PC-9 (cell line): ENCODE data around the gene SEMA6A. TPM values are rescaled to one million over a fixed set of nuclear protein-coding genes. Genes with fewer than 3 reads are reported as not detected.

ENCODE experiments used
- BruUV-seq: library from RNA; stranded (reverse); fragments of 400-500 nt; replicated peaks from 2 replicates; lab custom pipeline; 2021; lab: Mats Ljungman, UMichigan
- CTCF ChIA-PET: fragments of 300-600 bp; sonication (Branson Sonifier 250); formaldehyde crosslinking; loops from one replicate; lab custom pipeline; 2022; ENCODE audit warnings: antibody characterized with exemption; lab: Charles Lee
- POLR2A ChIA-PET: fragments of 300-600 bp; sonication (Branson Sonifier 250); formaldehyde crosslinking; loops from one replicate; lab custom pipeline; 2022; ENCODE audit warnings: antibody characterized with exemption; ENCODE audit not compliant: unreplicated experiment; lab: Charles Lee
- DNase-seq, 2 experiments: peaks; one replicate each; pipeline versions ENCODE4 v3.0.0 to v3.0.0-alpha.2; 2015 to 2022; ENCODE audit warnings: mixed read lengths in 1 of 2
- H2AFZ ChIP-seq: fragments of 200-600 bp; sonication (generic); 2 replicates; pipeline ENCODE4 v1.8.1; 2017; ENCODE audit warnings: antibody characterized with exemption
- H3F3A ChIP-seq: fragments of 200-600 bp; sonication (generic); 2 replicates; pipeline ENCODE4 v1.8.1; 2017; ENCODE audit warnings: antibody characterized with exemption, mild to moderate bottlenecking, low read depth; ENCODE audit not compliant: insufficient read depth
- H3K27ac ChIP-seq: fragments of 200-600 bp; sonication (generic); 2 replicates; pipeline ENCODE4 v1.6.1; 2016; ENCODE audit warnings: mixed run types
- H3K27me3 ChIP-seq: fragments of 200-600 bp; sonication (generic); 2 replicates; pipeline ENCODE4 v1.6.1; 2016; ENCODE audit warnings: low read depth, mixed run types; ENCODE audit not compliant: insufficient read depth
- H3K36me3 ChIP-seq: fragments of 200-600 bp; sonication (generic); 2 replicates; pipeline ENCODE4 v1.6.1; 2016; ENCODE audit warnings: low read depth, mixed run types
- H3K4me1 ChIP-seq: fragments of 200-600 bp; sonication (generic); replicated peaks from 2 replicates; pipeline ENCODE4 v1.6.1; 2016; ENCODE audit warnings: mixed run types; ENCODE audit not compliant: insufficient read depth
- H3K4me2 ChIP-seq: fragments of 200-600 bp; sonication (generic); 2 replicates; pipeline ENCODE4 v1.6.1; 2017; ENCODE audit warnings: mixed run types
- H3K4me3 ChIP-seq: fragments of 200-600 bp; sonication (generic); 2 replicates; pipeline ENCODE4 v1.6.1; 2016; ENCODE audit warnings: mixed run types
- H3K79me2 ChIP-seq: fragments of 200-600 bp; sonication (generic); 2 replicates; pipeline ENCODE4 v1.6.1; 2017; ENCODE audit warnings: low read depth, mixed run types
- H3K9me2 ChIP-seq: fragments of 200-600 bp; sonication (generic); 2 replicates; pipeline ENCODE4 v1.8.1; 2017; ENCODE audit warnings: mild to moderate bottlenecking; ENCODE audit not compliant: insufficient read depth
- H3K9me3 ChIP-seq: fragments of 200-600 bp; sonication (generic); 2 replicates; pipeline ENCODE4 v1.8.1; 2016; ENCODE audit warnings: low read depth; ENCODE audit not compliant: insufficient read depth
- H4K20me1 ChIP-seq: fragments of 200-600 bp; sonication (generic); 2 replicates; pipeline ENCODE4 v1.8.1; 2017; ENCODE audit not compliant: insufficient read depth
- CTCF ChIP-seq: fragments of 200-600 bp; sonication (generic); conservative IDR thresholded peaks from 2 replicates; pipeline ENCODE4 v1.6.1; 2017; ENCODE audit warnings: mixed run types, antibody characterized with exemption, mild to moderate bottlenecking, moderate library complexity
- EZH2 ChIP-seq: fragments of 200-600 bp; sonication (generic); IDR thresholded peaks from 2 replicates; pipeline ENCODE4 v1.8.0; 2017; ENCODE audit warnings: antibody characterized with exemption, low read depth
- intact Hi-C: fragments of 100-400 bp; cut with micrococcal nuclease; formaldehyde crosslinking; loops from one replicate; pipeline ENCODE4 v1.10.0; 2022; ENCODE audit not compliant: unreplicated experiment
- total RNA-seq: library from RNA; stranded (reverse); gene quantifications from 2 replicates; pipeline ENCODE4 v1.2.3, GENCODE V29; 2021

SEMA6A gene
- total RNA-seq, 1 experiment from 2014 or later: not detected

- POLR2A ChIA-PET: no interaction called here
- DNase-seq: no peak
- Histone ChIP-seq H3K9me2 (no peaks in the 10 kb centered on the region), H3K9me3 (no peaks in the 10 kb centered on the region), H3F3A (no peaks in the 10 kb centered on the region), H4K20me1 (no peaks in the 10 kb centered on the region), H3K36me3 (no peaks in the 10 kb centered on the region), H3K4me2 (no peak overlapping the region), H3K4me1 (no peaks in the 10 kb centered on the region), H3K79me2 (no peaks in the 10 kb centered on the region), H3K4me3 (no peak overlapping the region), H3K27me3 (peaks cover 22% of the 10 kb centered on the region), H3K27ac (no peak overlapping the region), H2AFZ (no peak overlapping the region)
- BruUV-seq: no TSS peak
- intact Hi-C loops: no loop called here
- TF ChIP-seq CTCF (no peak), EZH2 (no peak)
- CTCF ChIA-PET: no interaction called here
These were observed 12.0 kb downstream of the SEMA6A start for GRCh38 chr5:116562669-116563068.

GRCh38 chr5:116561658-116562057 lies 13.0 kb downstream of the SEMA6A start:
- Histone ChIP-seq H3K36me3 (no peaks in the 10 kb centered on the region), H4K20me1 (no peaks in the 10 kb centered on the region), H3K4me3 (no peak overlapping the region), H3K4me2 (no peak overlapping the region), H3K27me3 (peaks cover 22% of the 10 kb centered on the region), H3K9me3 (no peaks in the 10 kb centered on the region), H3F3A (no peaks in the 10 kb centered on the region), H3K27ac (no peak overlapping the region), H3K4me1 (no peaks in the 10 kb centered on the region), H3K79me2 (no peaks in the 10 kb centered on the region), H2AFZ (no peak overlapping the region), H3K9me2 (no peaks in the 10 kb centered on the region)
- intact Hi-C loops: no loop called here
- no peak for DNase-seq
- CTCF ChIA-PET: no interaction called here
- TF ChIP-seq EZH2: no peak
- TF ChIP-seq CTCF: no peak
- POLR2A ChIA-PET: no interaction called here
- BruUV-seq: no TSS peak

GRCh38 chr5:116559673-116560164 lies 14.9 kb downstream of the SEMA6A start:
- no peak overlapping the region for H3K4me3 ChIP-seq
- intact Hi-C loops: no loop called here
- no peaks in the 10 kb centered on the region for H3K36me3 ChIP-seq
- no peak overlapping the region for H3K27ac ChIP-seq
- no peaks in the 10 kb centered on the region for H3F3A ChIP-seq
- H3K4me1 ChIP-seq: no peaks in the 10 kb centered on the region
- H2AFZ ChIP-seq: no peak overlapping the region
- H4K20me1 ChIP-seq: no peaks in the 10 kb centered on the region
- no peak overlapping the region for H3K4me2 ChIP-seq
- H3K79me2 ChIP-seq: no peaks in the 10 kb centered on the region
- ChIA-PET CTCF (no interaction called here), POLR2A (no interaction called here)
- H3K9me2 ChIP-seq: no peaks in the 10 kb centered on the region
- no TSS peak for BruUV-seq
- no peaks in the 10 kb centered on the region for H3K9me3 ChIP-seq
- DNase-seq: no peak
- TF ChIP-seq CTCF (no peak), EZH2 (no peak)
- peaks cover 21% of the 10 kb centered on the region for H3K27me3 ChIP-seq
